ENCODE measurements around the gene SYNPO.

Gene SYNPO

GRCh38 chr5:150607991-150608390 lies 32.5 kb upstream of the SYNPO start:
- no peak overlapping the region for H3K9ac ChIP-seq (ENCODE audit: low read length)
- H3K4me1 ChIP-seq (ENCODE audit: control insufficient read depth, insufficient read depth, low read length): no peaks in the 10 kb centered on the region
- H3K9me3 ChIP-seq (ENCODE audit: control insufficient read depth, insufficient read depth, low read depth, low read length): no peaks in the 10 kb centered on the region
- no peaks in the 10 kb centered on the region for H3K36me3 ChIP-seq (ENCODE audit: control insufficient read depth, insufficient read depth, low read length)
- no peak overlapping the region for H3K4me3 ChIP-seq (ENCODE audit: low read depth, low read length)
- no peaks in the 10 kb centered on the region for H3K27me3 ChIP-seq (ENCODE audit: control insufficient read depth, insufficient read depth, low read length)
- no peak overlapping the region for H3K27ac ChIP-seq (ENCODE audit: low read depth, low read length)

- Histone ChIP-seq H3K27ac (ENCODE audit: low read depth, low read length) (no peak overlapping the region), H3K9me3 (ENCODE audit: control insufficient read depth, insufficient read depth, low read depth, low read length) (no peaks in the 10 kb centered on the region), H3K27me3 (ENCODE audit: control insufficient read depth, insufficient read depth, low read length) (no peaks in the 10 kb centered on the region), H3K36me3 (ENCODE audit: control insufficient read depth, insufficient read depth, low read length) (no peaks in the 10 kb centered on the region), H3K4me1 (ENCODE audit: control insufficient read depth, insufficient read depth, low read length) (peaks cover 3% of the 10 kb centered on the region; the same call in 1 of the 2 replicates), H3K9ac (ENCODE audit: low read length) (no peak overlapping the region), H3K4me3 (ENCODE audit: low read depth, low read length) (no peak overlapping the region)
These were observed 31.5 kb upstream of the SYNPO start for GRCh38 chr5:150608991-150609390.

- Histone ChIP-seq H3K9me3 (ENCODE audit: control insufficient read depth, insufficient read depth, low read depth, low read length) (no peaks in the 10 kb centered on the region), H3K36me3 (ENCODE audit: control insufficient read depth, insufficient read depth, low read length) (no peaks in the 10 kb centered on the region), H3K4me3 (ENCODE audit: low read depth, low read length) (no peak overlapping the region), H3K4me1 (ENCODE audit: control insufficient read depth, insufficient read depth, low read length) (peaks cover 13% of the 10 kb centered on the region), H3K9ac (ENCODE audit: low read length) (no peak overlapping the region), H3K27me3 (ENCODE audit: control insufficient read depth, insufficient read depth, low read length) (no peaks in the 10 kb centered on the region; the same call in 1 of the 2 replicates), H3K27ac (ENCODE audit: low read depth, low read length) (no peak overlapping the region)
These were observed 30.4 kb upstream of the SYNPO start for GRCh38 chr5:150609843-150610584.

- Histone ChIP-seq H3K36me3 (ENCODE audit: control insufficient read depth, insufficient read depth, low read length) (no peaks in the 10 kb centered on the region), H3K9me3 (ENCODE audit: control insufficient read depth, insufficient read depth, low read depth, low read length) (no peaks in the 10 kb centered on the region), H3K27me3 (ENCODE audit: control insufficient read depth, insufficient read depth, low read length) (no peaks in the 10 kb centered on the region; the same call in 1 of the 2 replicates), H3K4me3 (ENCODE audit: low read depth, low read length) (no peak overlapping the region), H3K4me1 (ENCODE audit: control insufficient read depth, insufficient read depth, low read length) (peaks cover 21% of the 10 kb centered on the region), H3K9ac (ENCODE audit: low read length) (no peak overlapping the region), H3K27ac (ENCODE audit: low read depth, low read length) (no peak overlapping the region)
These were observed 29.4 kb upstream of the SYNPO start for GRCh38 chr5:150611026-150611425.

GRCh38 chr5:150612405-150612804 lies 28.1 kb upstream of the SYNPO start:
- Histone ChIP-seq H3K36me3 (ENCODE audit: control insufficient read depth, insufficient read depth, low read length) (no peaks in the 10 kb centered on the region), H3K27me3 (ENCODE audit: control insufficient read depth, insufficient read depth, low read length) (no peaks in the 10 kb centered on the region; the same call in 1 of the 2 replicates), H3K4me3 (ENCODE audit: low read depth, low read length) (no peak overlapping the region), H3K27ac (ENCODE audit: low read depth, low read length) (no peak overlapping the region), H3K9me3 (ENCODE audit: control insufficient read depth, insufficient read depth, low read depth, low read length) (no peaks in the 10 kb centered on the region), H3K9ac (ENCODE audit: low read length) (no peak overlapping the region), H3K4me1 (ENCODE audit: control insufficient read depth, insufficient read depth, low read length) (peaks cover 21% of the 10 kb centered on the region)

- Histone ChIP-seq H3K9ac (ENCODE audit: low read length) (no peak overlapping the region), H3K27ac (ENCODE audit: low read depth, low read length) (no peak overlapping the region), H3K4me1 (ENCODE audit: control insufficient read depth, insufficient read depth, low read length) (peaks cover 21% of the 10 kb centered on the region), H3K27me3 (ENCODE audit: control insufficient read depth, insufficient read depth, low read length) (no peaks in the 10 kb centered on the region; the same call in 1 of the 2 replicates), H3K9me3 (ENCODE audit: control insufficient read depth, insufficient read depth, low read depth, low read length) (no peaks in the 10 kb centered on the region), H3K4me3 (ENCODE audit: low read depth, low read length) (no peak overlapping the region), H3K36me3 (ENCODE audit: control insufficient read depth, insufficient read depth, low read length) (no peaks in the 10 kb centered on the region)
These were observed 27.4 kb upstream of the SYNPO start for GRCh38 chr5:150612905-150613670.

- peaks cover 21% of the 10 kb centered on the region for H3K4me1 ChIP-seq (ENCODE audit: control insufficient read depth, insufficient read depth, low read length)
- H3K9ac ChIP-seq (ENCODE audit: low read length): no peak overlapping the region
- H3K27ac ChIP-seq (ENCODE audit: low read depth, low read length): no peak overlapping the region
These were observed 26.3 kb upstream of the SYNPO start for GRCh38 chr5:150613991-150614660.

GRCh38 chr5:150614661-150615060 lies 25.8 kb upstream of the SYNPO start:
- Histone ChIP-seq H3K9me3 (ENCODE audit: control insufficient read depth, insufficient read depth, low read depth, low read length) (no peaks in the 10 kb centered on the region), H3K4me1 (ENCODE audit: control insufficient read depth, insufficient read depth, low read length) (peaks cover 21% of the 10 kb centered on the region), H3K27me3 (ENCODE audit: control insufficient read depth, insufficient read depth, low read length) (no peaks in the 10 kb centered on the region; the same call in 1 of the 2 replicates), H3K4me3 (ENCODE audit: low read depth, low read length) (no peak overlapping the region), H3K36me3 (ENCODE audit: control insufficient read depth, insufficient read depth, low read length) (no peaks in the 10 kb centered on the region), H3K27ac (ENCODE audit: low read depth, low read length) (no peak overlapping the region), H3K9ac (ENCODE audit: low read length) (no peak overlapping the region)

More at GRCh38 chr5:150613991-150614660, 26.3 kb upstream of the SYNPO start:
- no peaks in the 10 kb centered on the region; the same call in 1 of the 2 replicates for H3K27me3 ChIP-seq (ENCODE audit: control insufficient read depth, insufficient read depth, low read length)
- H3K9me3 ChIP-seq (ENCODE audit: control insufficient read depth, insufficient read depth, low read depth, low read length): no peaks in the 10 kb centered on the region
- no peaks in the 10 kb centered on the region for H3K36me3 ChIP-seq (ENCODE audit: control insufficient read depth, insufficient read depth, low read length)
- H3K4me3 ChIP-seq (ENCODE audit: low read depth, low read length): no peak overlapping the region

- Histone ChIP-seq H3K36me3 (ENCODE audit: control insufficient read depth, insufficient read depth, low read length) (no peaks in the 10 kb centered on the region), H3K9ac (ENCODE audit: low read length) (no peak overlapping the region), H3K27ac (ENCODE audit: low read depth, low read length) (no peak overlapping the region), H3K9me3 (ENCODE audit: control insufficient read depth, insufficient read depth, low read depth, low read length) (no peaks in the 10 kb centered on the region), H3K4me1 (ENCODE audit: control insufficient read depth, insufficient read depth, low read length) (peaks cover 21% of the 10 kb centered on the region), H3K4me3 (ENCODE audit: low read depth, low read length) (no peak overlapping the region), H3K27me3 (ENCODE audit: control insufficient read depth, insufficient read depth, low read length) (no peaks in the 10 kb centered on the region; the same call in 1 of the 2 replicates)
These were observed 25.2 kb upstream of the SYNPO start for GRCh38 chr5:150615141-150615699.

- H3K9ac ChIP-seq (ENCODE audit: low read length): no peak overlapping the region
- H3K9me3 ChIP-seq (ENCODE audit: control insufficient read depth, insufficient read depth, low read depth, low read length): no peaks in the 10 kb centered on the region
- peaks cover 21% of the 10 kb centered on the region for H3K4me1 ChIP-seq (ENCODE audit: control insufficient read depth, insufficient read depth, low read length)
- H3K4me3 ChIP-seq (ENCODE audit: low read depth, low read length): no peak overlapping the region
- no peaks in the 10 kb centered on the region; the same call in 1 of the 2 replicates for H3K27me3 ChIP-seq (ENCODE audit: control insufficient read depth, insufficient read depth, low read length)
- no peaks in the 10 kb centered on the region for H3K36me3 ChIP-seq (ENCODE audit: control insufficient read depth, insufficient read depth, low read length)
- H3K27ac ChIP-seq (ENCODE audit: low read depth, low read length): no peak overlapping the region
These were observed 24.4 kb upstream of the SYNPO start for GRCh38 chr5:150616024-150616470.
